ENCODE data around the gene RPGRIP1.
"Not testable (repeated sequence)": the region's sequence is repeated elsewhere in the genome, so short reads cannot be mapped to it uniquely, and the experiment has no call there.

RPGRIP1 gene

DNA sequence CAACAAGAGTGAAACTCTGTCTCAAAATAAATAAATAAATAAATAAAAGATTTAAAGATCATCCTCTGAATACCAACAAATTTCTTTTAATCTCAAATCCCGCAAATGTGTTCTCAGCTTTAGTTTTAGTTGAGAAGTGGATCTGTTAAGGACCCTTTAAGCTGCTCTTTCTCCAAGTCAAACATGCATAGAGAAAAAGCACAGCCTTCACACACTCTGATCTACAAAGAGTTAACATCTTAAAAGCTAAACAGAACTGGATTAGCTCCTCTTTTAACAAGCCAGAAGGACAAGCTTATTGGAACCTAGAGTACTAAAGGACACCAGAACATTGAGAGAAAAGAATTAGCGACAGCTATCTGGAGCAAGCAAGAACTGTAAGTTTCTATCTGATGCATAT is at the start of gene RPGRIP1:
Gene RPGRIP1, plus strand, starts transcription at position 301 of the 400 bp plus-strand sequence. CDS start 7,894 bp downstream, outside the sequence.
- no peak for DNase-seq (ENCODE audit: low read depth in 2 of 2, low spot score in 1 of 2)

DNA sequence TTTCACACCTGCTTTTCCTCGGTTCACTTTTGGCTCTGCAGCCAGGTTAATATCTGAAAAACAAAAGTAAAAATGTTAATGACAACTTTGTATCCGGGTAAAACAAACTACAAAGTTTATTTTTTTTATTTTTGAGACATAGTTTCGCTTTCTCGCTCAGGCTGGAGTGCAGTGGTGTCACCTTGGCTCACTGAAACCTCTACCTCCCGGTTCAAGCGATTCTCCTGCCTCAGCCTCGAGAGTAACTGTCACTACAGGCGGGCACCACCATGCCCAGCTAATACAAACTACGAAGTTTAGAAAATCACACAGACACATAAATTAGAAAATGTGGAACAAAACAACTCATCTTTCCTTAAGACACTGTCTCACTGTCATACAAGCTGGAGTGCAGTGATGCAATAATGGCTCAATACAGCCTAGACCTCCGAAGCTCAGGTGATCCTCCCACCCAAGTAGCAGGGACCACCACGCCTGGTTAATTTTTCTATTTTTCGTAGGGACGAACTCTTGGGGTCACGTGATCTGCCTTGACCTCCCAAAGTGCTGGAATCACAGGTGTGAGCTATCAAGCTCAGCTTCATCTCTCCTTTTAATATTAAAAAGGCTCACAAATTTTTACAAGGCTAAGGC is 48.7 kb upstream of the RPGRIP1 start:
- DNase-seq (ENCODE audit: low read depth in 2 of 2, low spot score in 1 of 2): no peak

DNA sequence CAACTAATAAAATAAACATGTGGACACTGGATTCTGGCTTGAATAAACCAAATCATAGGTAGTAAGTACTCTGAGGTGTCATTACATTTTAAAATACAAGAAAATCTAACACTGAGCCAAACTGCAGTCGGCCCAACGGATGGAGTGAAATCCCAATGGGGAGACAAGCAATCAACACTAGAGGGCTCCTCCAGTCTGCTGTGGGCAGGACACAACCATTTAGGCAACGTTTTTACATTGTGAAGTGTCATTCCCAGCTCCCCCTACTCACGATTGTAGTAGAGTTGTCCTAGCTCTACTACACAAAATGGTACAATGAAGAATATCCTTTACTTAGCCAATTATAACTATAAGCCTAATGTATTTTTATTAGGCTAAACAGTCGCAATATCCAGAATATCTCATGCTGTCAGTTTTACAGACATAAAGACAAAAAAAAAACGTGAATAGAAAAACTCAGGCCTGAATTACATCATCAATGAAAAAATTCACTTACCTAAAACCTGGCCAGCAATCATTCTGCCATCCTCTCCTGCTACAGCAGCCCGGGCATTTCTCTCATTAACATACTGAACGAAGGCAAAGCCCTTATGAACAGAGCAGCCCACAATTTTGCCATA is 46.3 kb upstream of the RPGRIP1 start:
- no peak for DNase-seq (ENCODE audit: low read depth in 2 of 2, low spot score in 1 of 2)

DNA sequence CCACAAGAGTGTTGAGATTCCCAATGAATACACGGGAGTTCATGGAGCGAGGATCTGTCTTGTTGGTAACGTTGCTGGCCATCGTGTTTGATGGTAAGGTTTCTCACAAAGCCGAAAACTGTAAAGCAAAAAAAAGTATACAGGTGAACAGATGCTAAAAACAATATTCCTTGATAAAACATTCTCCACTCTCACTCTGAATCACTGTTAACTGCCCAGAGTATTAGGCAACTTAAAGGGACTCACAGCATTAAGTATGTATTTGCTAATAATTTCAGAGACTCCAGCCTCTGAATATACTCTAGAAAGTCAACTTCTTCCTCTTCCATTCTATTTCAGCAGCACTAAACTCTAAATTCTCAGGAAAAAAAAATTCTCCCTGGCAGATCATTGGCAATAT is 45.8 kb upstream of the RPGRIP1 start:
- DNase-seq (ENCODE audit: low read depth in 2 of 2, low spot score in 1 of 2): no peak

DNA sequence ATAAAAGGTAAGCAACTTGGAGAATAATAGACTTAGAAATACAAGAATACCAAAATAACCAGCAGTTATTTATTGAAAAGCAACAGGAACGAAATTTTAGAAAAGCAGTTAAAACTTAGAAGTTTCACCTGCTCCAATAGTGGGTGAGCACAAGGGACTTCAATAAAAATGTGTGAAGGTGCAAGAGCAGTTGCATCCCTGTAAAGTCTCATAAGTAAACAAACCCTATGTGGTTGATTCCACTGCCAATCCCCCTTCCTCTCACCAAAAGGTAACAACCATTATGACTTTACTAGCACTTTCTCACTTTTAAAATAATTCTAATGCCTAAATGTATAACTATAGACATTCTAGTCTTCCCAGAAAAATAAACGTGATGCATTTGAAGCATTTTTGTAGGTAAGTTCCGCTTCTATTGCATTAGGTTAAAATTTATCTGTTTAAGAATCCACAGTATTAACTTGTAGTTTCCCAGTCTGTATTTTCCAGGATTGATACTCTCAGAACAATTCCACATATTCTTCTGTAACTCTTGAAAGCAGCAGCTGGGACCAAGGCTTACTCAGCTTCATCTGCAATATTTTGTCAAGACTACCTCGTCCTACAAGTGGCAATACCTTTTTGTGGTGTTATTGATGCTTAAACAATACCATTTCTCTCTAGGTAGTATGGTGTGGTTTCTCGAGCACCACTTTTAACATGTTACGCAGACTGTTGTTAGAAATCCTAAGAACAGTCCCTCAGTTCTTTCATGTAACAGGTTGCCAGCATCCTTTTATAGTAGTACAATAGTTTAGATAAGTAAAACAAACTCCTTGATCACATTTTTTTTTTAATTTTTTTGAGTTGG is 42.7 kb upstream of the RPGRIP1 start:
- no peak for DNase-seq (ENCODE audit: low read depth in 2 of 2, low spot score in 1 of 2)

DNA sequence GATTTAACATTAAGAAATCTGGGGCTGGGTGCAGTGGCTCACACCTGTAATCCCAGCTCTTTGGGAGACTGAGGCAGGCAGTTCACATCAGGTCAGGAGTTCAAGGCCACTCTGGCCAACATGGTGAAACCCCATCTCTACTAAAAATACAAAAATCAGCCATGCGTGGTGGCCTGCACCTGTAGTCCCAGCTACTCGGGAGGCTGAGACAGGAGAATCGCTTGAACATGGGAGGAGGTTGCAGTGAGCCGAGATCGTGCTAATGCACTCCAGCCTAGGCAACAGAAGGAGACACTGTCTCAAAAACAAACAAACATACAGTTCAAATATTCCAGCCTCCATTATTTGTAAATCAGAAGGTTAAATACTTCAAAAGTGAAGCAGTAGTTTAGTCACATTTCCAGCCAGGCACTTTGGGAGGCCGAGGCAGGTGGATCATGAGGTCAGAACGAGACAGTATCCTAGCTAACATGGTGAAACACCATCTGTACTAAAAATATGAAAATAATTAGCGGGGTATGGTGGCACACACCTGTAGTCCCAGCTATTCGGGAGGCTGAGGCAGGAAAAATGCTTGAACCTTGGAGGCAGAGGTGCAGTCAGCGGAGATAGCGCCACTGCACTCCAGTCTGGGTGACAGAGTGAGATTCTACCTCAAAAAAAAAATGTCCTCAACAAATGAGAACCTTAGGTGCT is 40.9 kb upstream of the RPGRIP1 start:
- no peak for DNase-seq (ENCODE audit: low read depth in 2 of 2, low spot score in 1 of 2)

DNA sequence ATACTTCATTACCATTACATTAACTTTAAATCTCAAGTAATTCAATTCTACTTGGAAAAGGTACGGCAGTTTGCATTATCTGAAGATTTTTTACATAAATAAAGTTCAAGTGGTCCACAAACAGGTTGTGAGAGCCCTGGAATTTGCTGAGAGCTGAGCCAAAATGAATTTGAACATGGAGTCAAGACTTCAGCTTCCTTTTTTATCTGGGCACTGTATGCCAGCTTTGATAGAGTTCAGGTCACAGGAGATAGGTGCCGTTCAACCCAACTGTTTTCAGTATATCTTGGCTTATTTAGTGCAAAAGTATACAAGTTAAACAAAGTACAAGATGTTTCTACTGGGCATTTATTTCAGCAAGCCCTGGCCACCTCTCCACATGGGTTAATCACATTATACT is 39.5 kb upstream of the RPGRIP1 start:
- DNase-seq (ENCODE audit: low read depth in 2 of 2, low spot score in 1 of 2): no peak

DNA sequence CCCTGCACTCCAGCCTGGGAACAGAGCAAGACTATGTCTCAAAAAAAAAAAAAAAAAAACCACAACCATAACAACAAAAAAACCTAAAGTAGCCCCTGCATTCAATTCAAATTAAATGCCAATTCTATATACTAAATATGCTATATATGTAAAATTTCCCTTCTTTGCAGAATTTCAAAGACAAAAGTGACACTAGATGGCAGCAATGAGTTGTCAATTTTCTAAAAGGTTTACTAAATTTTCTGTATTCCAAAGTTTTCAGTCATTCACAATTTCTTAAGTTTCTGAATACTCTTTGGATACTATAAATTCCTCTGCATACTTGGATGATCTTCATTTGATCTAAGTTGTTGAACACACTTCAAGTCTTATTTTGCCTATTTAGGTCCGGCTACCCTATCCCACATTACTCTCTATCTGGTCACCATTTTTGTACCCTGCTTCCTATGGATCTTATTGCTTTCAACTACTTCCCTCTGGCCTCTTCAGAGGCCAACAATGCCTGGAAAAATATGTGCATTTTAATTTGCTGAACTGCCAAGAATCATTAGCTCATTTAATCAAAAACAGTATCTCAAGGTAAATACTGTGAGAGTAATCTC is 38.6 kb upstream of the RPGRIP1 start:
- DNase-seq (ENCODE audit: low read depth in 2 of 2, low spot score in 1 of 2): no peak

DNA sequence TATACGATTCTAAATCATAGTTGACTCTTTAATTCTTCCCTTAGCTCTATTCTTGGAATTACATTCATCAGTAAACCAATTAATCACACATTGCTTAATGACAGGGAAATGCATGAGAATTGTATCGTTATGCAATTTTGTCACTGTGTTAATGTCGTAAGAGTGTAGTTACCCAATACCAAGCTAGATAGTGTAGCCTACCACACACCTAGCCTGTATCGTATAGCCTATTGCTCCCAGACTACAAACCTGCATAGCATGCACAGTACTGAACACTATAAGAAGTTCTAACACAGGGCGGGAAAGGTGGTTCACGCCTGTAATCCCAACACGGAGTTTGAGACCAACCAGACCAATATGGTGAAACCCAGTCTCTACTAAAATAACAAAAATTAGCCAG is 35.3 kb upstream of the RPGRIP1 start:
- DNase-seq (ENCODE audit: low read depth in 2 of 2, low spot score in 1 of 2): no peak

DNA sequence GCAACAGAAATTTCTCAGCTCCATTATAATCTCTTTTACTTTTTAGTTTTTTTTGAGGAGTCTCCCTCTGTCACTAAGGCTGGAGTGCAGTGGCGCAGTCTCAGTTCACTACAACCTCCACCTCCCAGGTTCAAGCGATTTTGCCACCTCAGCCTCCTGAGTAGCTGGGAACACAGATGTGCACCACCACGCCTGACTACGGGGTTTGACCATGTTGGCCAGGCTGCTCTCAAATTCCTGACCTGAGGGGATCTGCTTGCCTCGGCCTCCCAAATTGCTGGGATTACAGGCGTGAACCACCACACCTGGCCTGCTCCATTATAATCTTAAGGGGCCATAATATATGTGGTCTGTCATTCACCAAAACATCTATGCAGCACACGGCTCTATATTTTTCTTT is 34.1 kb upstream of the RPGRIP1 start:
- no peak for DNase-seq (ENCODE audit: low read depth in 2 of 2, low spot score in 1 of 2)

DNA sequence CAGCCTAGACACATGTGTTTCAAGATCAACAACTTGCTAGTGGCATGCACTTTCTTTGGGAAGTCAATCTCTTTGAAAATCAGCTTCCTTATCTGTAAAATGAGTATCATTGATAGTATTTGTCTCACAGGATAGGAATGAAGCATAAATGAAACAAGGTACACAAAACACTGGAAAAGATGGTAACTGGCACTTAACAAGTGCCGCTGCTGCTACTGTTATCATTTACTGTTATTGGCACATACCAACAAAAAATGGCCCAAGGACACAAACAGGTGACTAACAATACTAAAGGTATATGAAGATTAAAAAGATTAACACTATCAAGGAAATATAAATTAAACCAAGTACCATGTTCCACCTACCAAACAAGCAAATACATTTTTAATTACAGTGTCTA is 31.5 kb upstream of the RPGRIP1 start:
- DNase-seq (ENCODE audit: low read depth in 2 of 2, low spot score in 1 of 2): no peak

DNA sequence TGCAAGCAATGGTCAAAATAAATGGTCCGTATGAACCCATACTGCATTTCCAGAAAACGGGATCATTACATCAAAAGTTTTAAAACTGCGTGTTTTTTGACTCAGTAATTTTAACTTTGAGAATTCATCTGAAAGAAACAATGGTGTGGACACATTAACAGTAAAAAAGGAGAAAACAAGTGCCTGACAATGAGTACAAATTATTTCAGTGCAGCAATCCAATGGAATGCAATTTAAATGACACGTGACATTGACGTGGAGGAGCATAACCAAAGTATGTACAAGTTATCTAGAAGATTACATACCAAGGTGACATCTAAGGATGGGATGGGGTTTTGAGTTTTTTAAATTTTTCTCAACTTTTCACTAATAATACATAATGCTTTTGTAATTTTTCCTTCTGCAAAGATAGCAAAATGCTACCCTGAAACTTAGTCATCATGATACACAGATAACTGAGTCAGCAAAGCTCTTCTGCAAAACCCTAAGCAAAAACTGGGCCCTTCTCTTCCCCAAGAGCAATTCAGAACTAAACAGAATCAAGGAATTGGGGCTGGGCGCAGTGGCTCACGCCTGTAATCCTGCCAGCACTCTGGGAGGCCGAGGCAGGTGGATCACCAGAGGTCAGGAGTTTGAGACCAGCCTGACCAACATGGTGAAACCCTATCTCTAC is 31.0 kb upstream of the RPGRIP1 start:
- DNase-seq (ENCODE audit: low read depth in 2 of 2, low spot score in 1 of 2): no peak

DNA sequence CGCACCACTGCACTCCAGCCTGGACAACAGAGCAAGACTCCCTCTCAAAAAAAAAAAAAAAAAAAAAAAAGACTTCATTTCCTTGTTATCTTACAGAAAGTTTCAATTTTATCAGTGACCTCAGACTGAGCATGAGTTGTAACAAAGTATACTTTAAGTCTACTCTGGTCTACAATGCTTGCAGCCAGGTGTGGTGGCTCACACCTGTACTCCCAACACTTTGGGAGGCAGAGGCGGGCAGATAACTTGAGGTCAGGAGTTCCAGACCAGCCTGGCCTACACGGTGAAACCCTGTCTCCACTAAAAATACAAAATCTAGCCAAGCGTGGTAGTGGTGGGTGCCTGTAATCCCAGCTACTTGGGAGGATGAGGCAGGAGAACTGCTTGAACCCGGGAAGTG is 28.7 kb upstream of the RPGRIP1 start:
- DNase-seq (ENCODE audit: low read depth in 2 of 2, low spot score in 1 of 2): no peak

DNA sequence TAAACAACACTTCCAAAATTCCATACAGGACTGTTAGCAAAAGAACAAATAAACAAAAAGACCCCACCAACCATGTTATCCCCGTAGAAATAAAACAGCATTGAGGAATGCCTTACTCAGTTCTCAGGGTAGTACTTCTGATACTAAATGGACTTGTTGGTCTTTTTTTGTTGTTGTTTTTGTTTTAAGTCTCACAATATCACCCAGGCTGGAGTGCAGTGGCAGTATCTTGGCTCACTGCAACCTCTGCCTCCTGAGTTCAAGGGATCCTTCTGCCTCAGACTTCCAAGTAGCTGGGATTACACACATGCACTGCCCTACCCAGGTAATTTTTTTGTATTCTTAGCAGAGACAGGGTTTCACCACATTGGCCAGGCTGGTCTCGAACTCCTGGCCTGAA is 27.7 kb upstream of the RPGRIP1 start:
- DNase-seq (ENCODE audit: low read depth in 2 of 2, low spot score in 1 of 2): no peak

DNA sequence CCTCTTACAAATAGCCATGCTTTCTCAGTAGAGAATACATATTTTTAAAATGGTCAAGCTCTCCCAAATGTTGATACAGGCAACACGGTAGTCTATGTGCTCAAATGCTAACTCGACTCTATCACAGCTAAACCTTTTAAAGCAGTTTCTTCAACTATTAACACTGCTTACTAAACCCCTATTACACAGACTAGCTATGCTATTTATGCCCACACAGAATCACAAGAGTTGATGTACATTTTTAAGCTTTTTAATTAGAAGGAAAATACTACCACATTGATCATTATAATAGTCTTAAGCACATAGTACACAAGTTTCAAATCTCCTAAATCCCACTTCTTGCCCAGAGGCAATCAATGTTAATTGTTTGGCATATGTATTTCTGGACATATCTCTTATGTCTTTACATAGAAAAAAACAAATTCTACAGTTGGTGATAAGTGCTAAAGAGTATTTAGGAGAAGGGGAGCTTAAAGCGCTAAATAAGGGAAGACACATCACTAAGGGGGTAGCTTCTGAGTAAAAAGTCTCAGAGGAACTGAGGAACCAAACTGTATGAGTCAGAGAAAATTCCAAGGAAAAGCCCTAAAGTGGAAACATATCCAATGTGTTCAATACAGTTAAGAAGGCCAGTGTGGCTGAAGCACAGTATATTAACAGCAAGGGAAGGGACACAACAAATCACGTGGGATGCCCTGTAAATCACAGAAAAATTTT is 24.3 kb upstream of the RPGRIP1 start:
- DNase-seq (ENCODE audit: low read depth in 2 of 2, low spot score in 1 of 2): no peak

DNA sequence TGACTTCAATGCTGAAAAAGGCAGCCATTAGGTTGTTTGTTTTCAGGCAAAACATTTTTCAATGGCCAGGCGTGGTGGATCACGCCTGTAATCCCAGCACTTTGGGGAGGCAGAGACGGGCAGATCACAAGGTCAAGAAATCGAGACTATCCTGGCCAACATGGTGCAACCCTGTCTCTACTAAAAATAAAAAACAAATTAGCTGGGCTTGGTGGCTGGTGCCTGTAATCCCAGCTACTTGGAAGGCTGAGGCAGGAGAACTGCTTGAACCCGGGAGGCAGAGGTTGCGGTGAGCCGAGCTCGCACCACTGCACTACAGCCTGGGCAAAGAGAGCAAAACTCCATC is 23.8 kb upstream of the RPGRIP1 start:
- DNase-seq (ENCODE audit: low read depth in 2 of 2, low spot score in 1 of 2): not testable (repeated sequence)

DNA sequence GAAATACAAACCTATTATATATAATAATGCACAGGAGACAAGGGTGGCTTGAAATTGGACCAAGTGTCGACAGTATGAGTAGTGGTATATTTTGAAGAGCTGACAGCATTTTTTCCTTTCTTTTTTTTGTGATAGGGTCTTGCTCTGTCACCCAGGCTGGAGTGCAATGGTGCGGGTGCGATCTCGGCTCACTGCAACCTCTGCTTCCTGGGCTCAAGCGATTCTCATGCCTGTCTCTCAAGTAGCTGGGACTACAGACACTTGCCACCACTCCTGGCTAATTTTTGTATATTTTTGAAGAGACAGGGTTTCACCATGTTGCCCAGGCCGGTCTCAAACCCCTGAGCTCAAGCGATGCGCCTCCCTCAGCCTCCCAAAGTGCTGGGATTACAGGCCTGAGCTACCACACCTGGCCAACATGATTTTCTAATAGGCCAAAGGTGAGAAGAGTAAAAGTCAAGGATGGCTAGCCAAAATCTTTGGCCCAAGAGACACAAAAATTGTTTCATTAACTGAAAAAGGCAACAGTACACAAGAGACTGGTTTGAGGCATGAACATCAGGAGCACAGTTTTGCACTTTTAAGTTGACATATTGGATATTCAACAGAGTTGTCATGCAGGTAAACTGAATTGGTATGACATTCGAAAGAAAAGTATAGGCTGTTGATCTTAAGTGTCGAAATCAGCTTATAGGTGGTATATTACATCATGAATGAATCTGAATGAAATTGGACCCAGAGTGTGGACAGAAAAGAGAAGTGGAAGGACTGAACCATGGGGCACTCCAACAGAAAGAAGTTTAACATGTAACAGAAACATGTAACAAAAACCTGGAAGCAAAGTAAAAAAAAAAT is 23.1 kb upstream of the RPGRIP1 start:
- no peak for DNase-seq (ENCODE audit: low read depth in 2 of 2, low spot score in 1 of 2)

DNA sequence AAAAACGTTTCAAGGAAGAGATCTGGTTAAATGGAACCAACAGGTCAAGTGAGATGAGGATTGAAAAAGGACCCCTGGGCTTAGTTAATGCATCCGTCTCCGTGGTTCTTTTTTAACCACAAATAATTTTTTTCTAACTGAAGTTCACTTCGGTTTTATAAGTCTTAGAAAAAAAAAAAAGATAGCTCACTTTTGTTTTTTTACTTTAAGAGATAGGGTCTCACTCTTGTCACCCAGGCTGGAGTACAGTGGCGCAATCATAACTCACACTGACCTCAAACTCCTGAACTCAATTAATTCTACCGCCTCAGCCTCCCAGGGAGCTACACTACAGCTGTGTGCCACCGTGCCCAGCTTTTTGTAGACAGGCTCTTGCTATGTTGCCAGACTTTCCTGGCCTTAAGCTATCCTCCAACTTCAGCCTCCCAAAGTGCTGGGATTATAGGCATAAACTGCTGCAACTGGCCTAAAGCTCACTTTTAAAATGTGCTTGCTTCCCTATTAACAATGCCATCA is 22.4 kb upstream of the RPGRIP1 start:
- no peak for DNase-seq (ENCODE audit: low read depth in 2 of 2, low spot score in 1 of 2)

All from stimulated activated CD8-positive, alpha-beta memory T cell treated with anti-CD3 and anti-CD28 coated beads, Interleukin-4, amount 100 ng/mL, for 4 hours (primary cell).